ENCODE data around the gene STOML3.
"Not testable (repeated sequence)": the region's sequence is repeated elsewhere in the genome, so short reads cannot be mapped to it uniquely, and the experiment has no call there.

Gene STOML3

DNA sequence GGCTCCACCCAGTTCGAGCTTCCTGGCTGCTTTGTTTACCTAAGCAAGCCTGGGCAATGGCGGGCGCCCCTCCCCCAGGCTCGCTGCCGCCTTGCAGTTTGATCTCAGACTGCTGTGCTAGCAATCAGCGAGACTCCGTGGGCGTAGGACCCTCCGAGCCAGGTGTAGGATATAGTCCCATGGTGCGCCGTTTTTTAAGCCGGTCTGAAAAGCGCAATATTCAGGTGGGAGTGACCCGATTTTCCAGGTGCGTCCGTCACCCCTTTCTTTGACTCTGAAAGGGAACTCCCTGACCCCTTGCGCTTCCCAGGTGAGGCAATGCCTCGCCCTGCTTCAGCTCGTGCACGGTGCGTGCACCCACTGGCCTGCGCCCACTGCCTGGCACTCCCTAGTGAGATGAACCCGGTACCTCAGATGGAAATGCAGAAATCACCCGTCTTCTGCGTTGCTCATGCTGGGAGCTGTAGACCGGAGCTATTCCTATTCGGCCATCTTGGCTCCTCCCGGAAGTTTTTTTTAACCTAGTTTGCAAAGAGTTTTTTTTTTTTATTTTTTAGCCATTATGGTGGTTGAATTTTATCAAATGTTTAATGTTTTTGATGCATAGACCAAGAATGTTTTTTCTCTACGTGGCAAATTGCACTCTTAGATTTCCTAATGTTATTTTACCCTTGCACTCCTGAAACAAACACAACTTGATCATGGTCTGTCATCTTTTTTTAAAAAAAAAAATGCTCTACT is 15.9 kb upstream of the STOML3 start:
- in situ Hi-C loops (cut with HindIII; ENCODE audit: low pct_ligation_motif_present, low pct_unique_long_range_greater_than_20kb, low sequenced_read_pairs); DNase-seq: not testable (repeated sequence)

DNA sequence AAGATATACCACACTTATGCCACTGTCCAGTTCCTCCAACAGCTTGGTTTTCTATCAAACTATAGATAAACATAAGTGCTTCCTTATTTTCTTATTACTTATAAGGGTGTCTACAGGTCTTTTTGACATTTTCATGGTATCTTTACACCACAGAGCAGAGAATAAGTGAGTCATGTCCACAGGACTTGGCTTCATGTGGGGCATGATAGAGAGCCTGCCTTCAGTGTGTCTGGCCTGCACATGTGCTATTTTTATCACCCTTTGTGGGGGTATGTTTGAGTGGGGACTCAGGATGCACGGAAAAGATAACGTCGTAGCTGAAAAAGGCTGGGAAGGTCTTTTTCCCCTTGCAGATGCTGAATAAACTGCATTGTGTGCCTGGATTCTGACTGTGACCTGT is 8.1 kb upstream of the STOML3 start:
- DNase-seq: no peak
- in situ Hi-C loops (cut with HindIII; ENCODE audit: low pct_ligation_motif_present, low pct_unique_long_range_greater_than_20kb, low sequenced_read_pairs): no loop called here

DNA sequence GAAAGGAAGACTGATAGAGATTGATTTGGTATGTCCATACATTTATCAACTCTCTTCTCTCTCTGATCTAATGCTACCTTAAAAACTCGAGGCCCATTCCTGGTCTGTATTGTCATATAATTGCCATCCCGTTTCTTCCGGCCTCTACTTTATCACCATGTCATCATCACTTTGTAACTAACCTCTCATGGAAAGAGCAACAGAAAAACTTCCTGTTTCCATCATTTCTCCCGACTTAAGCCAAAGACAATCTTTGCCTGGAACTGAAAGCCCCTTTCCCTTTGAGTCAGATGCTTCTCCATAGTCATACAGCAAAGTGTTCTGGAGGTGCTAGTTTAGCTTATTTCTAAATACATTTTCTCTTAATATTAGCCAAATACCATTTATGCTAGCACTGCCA is 2.8 kb upstream of the STOML3 start:
- in situ Hi-C loops (cut with HindIII; ENCODE audit: low pct_ligation_motif_present, low pct_unique_long_range_greater_than_20kb, low sequenced_read_pairs): no loop called here
- no peak for DNase-seq

DNA sequence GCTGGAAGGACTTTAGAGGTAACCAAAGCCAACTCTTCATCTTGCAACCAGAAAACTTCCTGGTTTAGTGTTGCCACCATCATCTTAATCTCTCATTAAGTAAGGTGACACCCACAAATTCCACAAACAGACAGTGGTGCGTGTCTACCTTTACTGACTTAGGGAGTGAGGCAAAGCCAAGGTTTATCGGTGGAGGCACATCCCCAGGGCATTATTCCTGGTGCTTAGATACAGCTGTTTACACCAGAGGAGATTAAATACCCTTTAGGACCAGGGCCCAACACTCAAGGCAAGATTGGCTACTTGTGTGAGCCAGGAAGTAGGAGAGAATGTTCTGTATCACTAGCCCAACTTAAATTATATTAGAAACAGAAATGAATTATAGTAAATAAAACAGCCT is 9.5 kb downstream of the STOML3 start:
- in situ Hi-C loops (cut with HindIII; ENCODE audit: low pct_ligation_motif_present, low pct_unique_long_range_greater_than_20kb, low sequenced_read_pairs): no loop called here
- no peak for DNase-seq

DNA sequence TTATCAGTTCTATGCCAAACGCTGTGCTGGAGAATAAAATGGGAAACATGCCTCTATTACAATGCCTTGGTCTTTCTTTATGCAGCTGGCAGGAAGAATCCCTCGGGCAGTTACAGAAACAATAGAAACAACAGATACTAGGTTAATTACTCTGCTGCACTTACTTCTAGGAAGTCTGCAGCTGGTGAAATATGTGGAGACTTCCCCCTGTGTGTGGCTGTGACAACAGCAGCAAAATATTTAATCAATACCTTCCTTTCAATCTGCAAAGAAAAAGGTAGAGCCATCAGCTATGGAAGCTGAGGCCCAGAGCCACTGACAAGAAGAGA is 9.9 kb downstream of the STOML3 start:
- in situ Hi-C loops (cut with HindIII; ENCODE audit: low pct_ligation_motif_present, low pct_unique_long_range_greater_than_20kb, low sequenced_read_pairs): no loop called here
- no peak for DNase-seq

DNA sequence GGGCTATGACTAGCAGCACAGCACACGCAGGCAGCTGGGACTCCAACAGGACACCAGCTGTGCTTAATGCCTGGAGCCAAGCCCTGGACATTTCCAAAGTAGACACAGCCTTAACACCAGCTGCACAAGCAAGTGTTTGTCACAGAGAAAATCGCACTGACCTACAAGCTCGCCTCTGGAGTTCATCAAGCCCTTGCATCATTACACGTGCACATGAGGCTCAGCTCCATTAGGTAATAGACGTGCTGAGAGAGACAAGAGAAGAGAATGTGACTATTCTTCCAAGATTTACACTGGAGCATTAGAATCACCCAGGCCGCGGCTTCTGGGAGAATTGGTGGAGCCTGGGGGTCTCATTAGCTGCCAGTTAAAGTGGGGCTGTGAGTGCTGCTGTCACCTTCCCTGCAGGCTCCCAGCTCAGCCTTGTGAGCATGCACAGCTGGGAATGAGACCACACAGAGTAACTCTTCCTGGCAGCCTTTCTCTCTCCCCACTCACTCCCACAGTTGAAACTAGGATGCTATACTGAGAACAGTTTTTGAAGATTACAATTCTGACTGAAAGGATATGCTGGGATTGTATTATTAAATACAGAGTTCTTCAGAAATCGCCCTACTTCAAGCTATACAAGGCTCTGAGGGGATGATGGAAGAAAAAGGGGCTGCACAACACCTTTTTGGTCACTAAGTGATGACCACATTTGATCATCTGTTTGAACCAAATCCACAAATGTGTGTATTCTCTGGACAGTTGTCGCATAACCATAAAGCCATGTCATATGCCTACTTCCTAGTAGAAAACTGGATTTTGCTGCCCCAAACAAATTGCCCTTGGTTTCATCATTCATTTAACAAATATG is 10.5 kb downstream of the STOML3 start:
- in situ Hi-C loops (cut with HindIII; ENCODE audit: low pct_ligation_motif_present, low pct_unique_long_range_greater_than_20kb, low sequenced_read_pairs): no loop called here
- DNase-seq: no peak

DNA sequence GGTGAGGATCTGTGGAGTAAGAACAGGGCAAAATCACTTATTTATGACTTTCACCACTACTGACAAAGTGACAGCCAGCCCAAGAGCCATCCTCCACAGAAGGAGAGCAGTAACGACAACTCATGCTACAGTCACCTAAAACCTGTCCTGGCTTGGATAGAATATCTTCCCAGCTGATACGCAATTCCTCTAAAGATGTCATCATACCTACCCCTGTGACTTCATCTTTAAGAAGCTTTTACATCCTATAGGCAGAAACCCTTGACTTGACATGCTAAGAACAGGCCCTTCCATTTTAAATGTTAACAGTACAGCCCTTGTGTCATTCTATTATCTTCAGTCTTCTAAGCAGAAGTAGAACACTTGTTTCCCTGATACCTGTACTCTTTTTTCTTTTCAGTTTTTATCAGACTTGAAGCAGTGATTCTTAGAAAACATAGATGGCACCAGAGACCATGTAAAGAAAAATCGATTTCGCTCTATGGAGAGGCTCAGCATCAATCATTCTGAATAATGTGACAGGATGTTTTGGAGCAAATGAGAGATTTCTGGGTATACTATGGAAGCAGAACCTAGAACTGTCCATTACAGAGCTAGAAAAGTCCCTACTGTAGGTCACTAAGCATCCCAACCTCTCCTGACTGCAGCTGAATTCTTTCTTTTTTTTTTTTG is 20.1 kb downstream of the STOML3 start:
- DNase-seq: no peak
- in situ Hi-C loops (cut with HindIII; ENCODE audit: low pct_ligation_motif_present, low pct_unique_long_range_greater_than_20kb, low sequenced_read_pairs): no loop called here

DNA sequence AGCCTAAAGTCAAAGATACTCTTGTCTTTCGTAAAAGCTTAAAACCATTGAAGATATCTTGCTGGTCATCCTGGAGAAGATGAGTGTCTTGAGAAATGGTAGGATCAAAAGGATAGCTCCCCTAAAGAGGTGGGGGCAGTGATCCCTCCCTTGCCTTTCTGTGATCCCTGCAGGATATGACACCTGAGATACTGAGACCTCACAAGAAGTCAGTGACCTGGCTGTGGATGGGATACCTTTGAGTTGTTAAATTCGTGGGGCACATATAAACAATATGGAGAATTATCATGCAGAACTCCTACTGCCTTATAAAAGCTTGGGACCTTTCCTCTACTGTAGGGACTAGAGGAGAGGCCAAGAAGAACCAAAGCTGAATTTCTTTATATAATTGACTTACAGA is 21.4 kb downstream of the STOML3 start:
- in situ Hi-C loops (cut with HindIII; ENCODE audit: low pct_ligation_motif_present, low pct_unique_long_range_greater_than_20kb, low sequenced_read_pairs): no loop called here
- no peak for DNase-seq

DNA sequence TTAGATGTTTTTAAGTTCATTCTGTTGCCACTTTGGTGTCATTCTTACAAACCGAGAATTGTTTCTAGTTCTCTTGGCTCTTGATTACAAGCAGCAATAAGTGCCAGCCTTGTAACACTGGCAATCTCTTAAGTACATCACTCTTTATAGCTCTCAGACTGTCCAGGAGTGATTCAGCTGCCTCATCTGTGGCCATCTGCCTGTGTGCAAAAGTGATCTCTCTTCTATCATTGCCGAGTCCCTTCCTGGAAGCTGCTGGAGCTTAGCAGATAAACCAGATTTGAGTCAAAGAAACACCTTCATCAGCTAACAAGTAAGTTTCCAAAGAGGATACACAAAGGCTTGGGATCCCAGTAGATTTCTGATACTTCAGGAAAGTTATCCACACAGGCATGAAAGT is 23.2 kb downstream of the STOML3 start:
- in situ Hi-C loops (cut with HindIII; ENCODE audit: low pct_ligation_motif_present, low pct_unique_long_range_greater_than_20kb, low sequenced_read_pairs): no loop called here
- no peak for DNase-seq

DNA sequence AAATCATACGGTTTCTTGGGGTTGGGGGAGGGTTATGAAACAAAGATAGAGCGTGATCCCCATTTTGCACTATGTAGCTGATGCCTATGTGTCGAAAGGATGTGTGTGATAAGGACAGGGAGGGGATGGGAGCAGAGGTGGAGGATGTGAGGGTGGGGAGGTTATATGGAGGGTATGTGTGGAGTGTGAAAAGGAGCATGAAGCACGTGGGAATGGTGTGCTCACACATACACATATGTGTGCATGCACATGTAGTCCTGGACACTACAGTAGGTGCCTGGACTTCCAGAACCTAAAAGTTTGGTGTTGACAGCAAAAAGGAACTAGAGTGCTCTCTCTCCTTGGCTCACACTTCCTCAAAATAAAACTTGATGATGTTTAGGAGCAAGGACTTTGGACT is 25.4 kb downstream of the STOML3 start:
- in situ Hi-C loops (cut with HindIII; ENCODE audit: low pct_ligation_motif_present, low pct_unique_long_range_greater_than_20kb, low sequenced_read_pairs): no loop called here
- DNase-seq: no peak

DNA sequence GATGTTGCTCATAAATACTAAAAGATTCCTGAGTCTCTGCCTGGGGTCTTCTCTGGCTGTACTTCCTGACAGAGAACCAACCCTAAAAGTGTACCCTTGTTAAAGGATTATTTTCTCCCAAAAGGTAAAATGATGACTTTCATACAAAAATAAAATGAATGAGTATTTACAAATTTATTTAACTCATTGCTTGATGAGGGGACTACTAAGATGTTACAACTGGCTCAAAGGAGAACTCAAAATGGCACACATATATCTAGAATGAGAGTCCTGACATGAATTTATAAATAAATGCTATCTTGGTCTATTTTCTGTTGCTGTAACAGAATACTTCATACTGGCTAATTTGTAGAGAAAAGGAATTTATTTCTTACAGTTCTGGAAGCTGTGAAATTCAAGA is 30.5 kb downstream of the STOML3 start:
- in situ Hi-C loops (cut with HindIII; ENCODE audit: low pct_ligation_motif_present, low pct_unique_long_range_greater_than_20kb, low sequenced_read_pairs): no loop called here
- DNase-seq: no peak

DNA sequence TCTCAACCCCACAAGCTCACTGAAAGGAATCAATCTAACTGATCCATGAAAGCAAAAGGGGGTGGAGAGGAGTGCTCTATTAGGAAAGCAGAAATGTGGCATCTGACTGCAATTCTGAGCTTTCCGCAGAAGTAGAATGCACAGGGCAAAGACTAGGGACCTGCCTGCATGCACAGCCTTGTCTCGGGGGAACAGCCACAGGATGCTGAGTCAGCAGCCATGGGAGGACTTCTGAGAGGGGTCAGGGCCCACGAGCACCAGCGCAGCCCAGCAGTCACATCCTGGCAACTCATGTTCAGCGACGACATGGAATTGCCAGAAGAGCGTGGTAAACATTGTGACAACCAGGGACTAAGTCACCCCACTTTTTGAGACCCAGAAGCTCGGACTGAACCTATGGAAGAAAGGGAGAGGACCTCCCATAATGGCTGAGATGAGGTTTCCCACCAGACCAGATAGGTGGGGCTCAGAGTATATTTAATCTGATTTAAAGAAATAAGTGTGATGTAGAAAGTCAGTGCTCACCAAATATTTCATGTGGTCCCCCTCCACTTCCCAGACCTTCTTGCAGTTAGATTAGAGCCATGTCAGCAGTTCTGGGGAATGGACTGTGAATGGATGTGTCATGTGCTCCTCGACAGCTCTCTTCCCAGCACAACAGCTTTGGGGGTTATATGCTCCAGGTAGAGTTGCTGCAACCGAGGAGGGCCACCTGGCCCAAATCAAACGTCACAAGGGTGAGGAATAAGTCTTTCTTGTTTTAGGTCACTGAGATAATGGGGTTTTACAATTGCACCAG is 32.6 kb downstream of the STOML3 start:
- no peak for DNase-seq
- in situ Hi-C loops (cut with HindIII; ENCODE audit: low pct_ligation_motif_present, low pct_unique_long_range_greater_than_20kb, low sequenced_read_pairs): no loop called here

DNA sequence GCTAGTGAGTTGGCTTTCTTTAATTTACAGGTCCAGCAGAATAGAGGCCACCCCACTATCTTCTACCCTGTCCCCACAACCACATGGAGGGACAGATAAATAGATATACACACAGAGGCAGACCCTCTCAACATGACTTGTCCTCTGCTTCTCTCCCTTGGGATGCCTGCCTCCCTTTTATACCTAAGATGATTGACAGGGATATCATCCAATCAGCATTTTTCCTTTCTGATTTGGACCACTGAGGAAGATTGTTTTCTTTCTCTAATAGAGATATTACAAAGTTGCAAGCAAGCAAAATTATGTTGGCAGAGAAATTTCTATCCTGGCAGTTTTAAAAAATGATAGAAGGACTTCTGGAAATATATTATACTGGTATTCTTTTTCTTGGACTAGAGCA is 35.8 kb downstream of the STOML3 start:
- no peak for DNase-seq
- in situ Hi-C loops (cut with HindIII; ENCODE audit: low pct_ligation_motif_present, low pct_unique_long_range_greater_than_20kb, low sequenced_read_pairs): no loop called here

DNA sequence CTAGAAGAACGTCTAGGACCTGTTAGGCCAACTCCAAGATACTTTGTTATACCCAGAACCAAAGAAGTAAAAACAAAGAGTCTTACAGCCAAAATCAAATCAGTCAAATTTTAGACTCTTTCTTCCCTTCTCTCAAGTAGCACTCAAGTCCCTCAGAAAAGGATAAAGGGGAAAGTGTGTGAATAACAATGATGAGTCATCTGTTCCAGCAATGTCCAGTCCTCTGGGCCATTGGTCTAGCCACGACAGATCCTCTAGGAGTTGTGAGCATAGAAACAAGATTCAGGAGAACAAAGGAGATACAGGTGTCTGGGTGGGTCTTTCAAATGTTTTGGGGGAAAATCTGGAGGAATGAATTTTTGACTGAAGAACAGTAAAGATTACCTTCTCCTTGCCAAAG is 36.3 kb downstream of the STOML3 start:
- in situ Hi-C loops (cut with HindIII; ENCODE audit: low pct_ligation_motif_present, low pct_unique_long_range_greater_than_20kb, low sequenced_read_pairs): no loop called here
- no peak for DNase-seq

DNA sequence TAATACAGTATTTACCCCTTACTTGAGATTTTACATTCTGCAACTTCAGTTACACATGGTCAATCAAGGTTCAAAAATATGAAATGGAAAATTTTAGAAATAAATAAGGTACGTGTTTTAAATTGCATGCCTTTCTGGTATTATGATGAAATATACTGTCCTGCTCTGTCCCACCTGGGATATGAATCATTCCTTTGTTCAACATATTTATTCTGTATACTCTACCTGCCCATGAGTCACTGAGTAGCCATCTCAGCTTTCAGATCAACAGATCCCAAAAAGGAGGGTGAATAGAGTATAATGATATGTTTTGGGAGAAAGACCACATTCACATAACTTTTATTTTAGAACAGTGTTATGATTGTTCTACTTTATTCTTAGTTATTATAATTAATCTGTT is 37.8 kb downstream of the STOML3 start:
- no peak for DNase-seq
- in situ Hi-C loops (cut with HindIII; ENCODE audit: low pct_ligation_motif_present, low pct_unique_long_range_greater_than_20kb, low sequenced_read_pairs): no loop called here

DNA sequence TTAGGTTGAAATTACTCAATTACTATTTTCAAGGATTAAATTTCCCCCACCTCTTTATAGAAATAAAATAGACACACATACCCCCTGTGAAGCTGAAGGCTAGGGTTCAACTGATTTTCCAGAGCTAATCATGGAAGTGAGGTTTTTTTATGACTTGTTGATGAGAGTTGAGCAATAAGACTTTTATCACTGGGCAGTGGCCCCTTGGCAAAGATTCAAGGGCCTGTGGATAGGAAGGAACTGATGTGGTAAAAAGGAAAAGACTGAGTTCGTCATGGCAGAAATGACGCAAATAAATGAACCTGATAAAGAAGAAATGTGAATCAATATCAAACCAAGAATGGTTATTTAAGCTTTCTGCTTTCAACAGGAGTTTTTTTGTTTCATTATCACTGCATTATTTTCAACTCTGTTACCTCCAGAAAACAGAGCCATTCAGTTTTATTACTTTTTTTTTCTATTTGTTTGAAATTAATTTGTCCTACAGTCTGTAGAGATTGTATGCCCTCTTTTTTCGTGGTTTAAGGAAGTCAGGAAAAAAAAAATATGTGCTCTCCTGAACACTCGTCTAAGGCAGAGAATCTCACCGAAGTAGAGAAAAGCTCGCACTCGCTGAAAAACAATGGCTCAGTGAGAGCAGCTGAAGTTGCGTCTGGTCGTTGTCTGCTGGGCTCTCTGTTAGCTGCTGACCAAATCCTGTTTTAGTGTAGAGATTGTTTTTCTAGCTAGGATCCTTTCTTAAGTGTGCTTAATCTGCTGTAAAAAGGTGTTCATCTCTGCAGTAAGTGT is 38.9 kb downstream of the STOML3 start:
- DNase-seq: no peak
- in situ Hi-C loops (cut with HindIII; ENCODE audit: low pct_ligation_motif_present, low pct_unique_long_range_greater_than_20kb, low sequenced_read_pairs): no loop called here

DNA sequence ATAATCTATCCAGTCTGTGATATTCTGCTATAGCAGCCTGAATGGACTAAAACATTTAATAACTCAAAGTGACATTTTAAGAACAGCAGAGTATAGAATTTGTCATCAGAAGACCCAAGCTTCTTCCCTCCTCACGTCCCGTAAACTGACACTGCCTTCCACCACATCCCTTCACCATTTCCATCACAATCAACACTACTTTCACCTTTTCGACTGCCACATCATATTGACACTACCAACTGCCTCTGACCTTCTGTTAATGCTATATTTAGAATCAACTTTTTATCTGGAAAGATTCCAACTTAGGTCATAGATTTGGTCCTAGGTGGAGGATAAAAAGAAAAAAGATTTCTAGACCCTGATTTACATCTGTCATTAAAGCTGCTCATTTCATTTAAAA is 39.6 kb downstream of the STOML3 start:
- in situ Hi-C loops (cut with HindIII; ENCODE audit: low pct_ligation_motif_present, low pct_unique_long_range_greater_than_20kb, low sequenced_read_pairs): no loop called here
- no peak for DNase-seq

DNA sequence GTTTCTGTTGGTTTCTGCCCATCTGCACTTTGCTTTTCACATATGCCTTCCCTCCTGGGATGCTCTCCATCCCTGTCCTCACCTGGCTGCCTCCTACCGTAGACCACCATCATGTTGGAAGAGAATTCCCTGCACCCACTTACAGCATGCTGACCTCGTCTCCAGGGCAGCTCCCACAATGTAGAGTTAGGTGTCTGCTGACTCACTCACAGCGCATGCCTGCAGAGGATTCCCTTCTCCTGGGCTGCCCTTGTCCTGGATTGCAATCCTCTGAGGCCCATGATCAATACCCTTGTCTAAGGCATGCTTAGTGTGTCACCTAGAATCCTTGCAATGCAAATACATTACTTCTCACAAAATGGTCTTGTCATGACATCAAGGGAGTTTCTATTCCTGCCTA is 43.6 kb downstream of the STOML3 start:
- in situ Hi-C loops (cut with HindIII; ENCODE audit: low pct_ligation_motif_present, low pct_unique_long_range_greater_than_20kb, low sequenced_read_pairs): no loop called here
- DNase-seq: no peak

Data from ACHN (cell line).